GM23338 (cell line): ENCODE results near the gene RTCA. TPM values are rescaled to one million over a fixed set of nuclear protein-coding genes. Genes with fewer than 3 reads are reported as not detected.

ENCODE experiments used
- ATAC-seq: fragments of 200-7000 bp; cut with Tn5 transposase; 3 replicates; pipeline ENCODE4 v1.9.1; 2020
- DNase-seq: peaks from one replicate; pipeline ENCODE4 v3.0.0-alpha.2; 2015; ENCODE audit warnings: low spot score
- H2AFZ ChIP-seq: fragments of 200-600 bp; sonication (generic); 2 replicates; pipeline ENCODE4 v1.8.0; 2016; ENCODE audit warnings: antibody characterized with exemption, mild to moderate bottlenecking, moderate library complexity
- H3F3A ChIP-seq: fragments of 200-600 bp; sonication (generic); replicated peaks from 2 replicates; pipeline ENCODE4 v1.8.0; 2017; ENCODE audit warnings: antibody characterized with exemption, mixed run types, low read depth
- H3K27ac ChIP-seq: fragments of 200-600 bp; sonication (generic); 2 replicates; pipeline ENCODE4 v1.6.1; 2016; ENCODE audit warnings: low read depth
- H3K27me3 ChIP-seq: fragments of 200-600 bp; sonication (generic); 2 replicates; pipeline ENCODE4 v1.8.0; 2016; ENCODE audit warnings: mild to moderate bottlenecking, mixed run types, moderate library complexity; ENCODE audit not compliant: insufficient read depth
- H3K36me3 ChIP-seq: fragments of 200-600 bp; sonication (generic); 2 replicates; pipeline ENCODE4 v1.8.0; 2016; ENCODE audit warnings: mild to moderate bottlenecking; ENCODE audit not compliant: insufficient read depth
- H3K4me1 ChIP-seq: fragments of 200-600 bp; sonication (generic); 2 replicates; pipeline ENCODE4 v1.8.0; 2016; ENCODE audit warnings: mild to moderate bottlenecking, moderate library complexity; ENCODE audit not compliant: insufficient read depth
- H3K4me2 ChIP-seq: fragments of 200-600 bp; sonication (generic); 2 replicates; pipeline ENCODE4 v1.7.1; 2017; ENCODE audit warnings: mixed run types
- H3K4me3 ChIP-seq: fragments of 200-600 bp; sonication (generic); 2 replicates; pipeline ENCODE4 v1.6.1; 2016; ENCODE audit warnings: mixed run types
- H3K79me2 ChIP-seq: fragments of 200-600 bp; sonication (generic); replicated peaks from 2 replicates; pipeline ENCODE4 v1.8.0; 2017; ENCODE audit warnings: mild to moderate bottlenecking; ENCODE audit not compliant: insufficient read depth
- H3K9me2 ChIP-seq: fragments of 200-600 bp; sonication (generic); 2 replicates; pipeline ENCODE4 v1.8.0; 2017; ENCODE audit not compliant: insufficient read depth
- H4K20me1 ChIP-seq: fragments of 200-600 bp; sonication (generic); replicated peaks from 2 replicates; pipeline ENCODE4 v1.8.0; 2017; ENCODE audit warnings: mild to moderate bottlenecking; ENCODE audit not compliant: insufficient read depth
- H3K27ac Mint-ChIP-seq: 2 replicates; pipeline ENCODE4 v1.8.0; 2020; ENCODE audit warnings: inconsistent platforms, mild to moderate bottlenecking, moderate library complexity, mixed read lengths
- H3K27me3 Mint-ChIP-seq: 3 replicates; pipeline ENCODE4 v1.8.0; 2022; ENCODE audit warnings: low read depth, mild to moderate bottlenecking, moderate library complexity, mixed read lengths, inconsistent platforms; ENCODE audit not compliant: insufficient read depth, poor library complexity
- H3K36me3 Mint-ChIP-seq: 3 replicates; pipeline ENCODE4 v1.8.0; 2021; ENCODE audit warnings: low read depth, mild to moderate bottlenecking, inconsistent platforms, moderate library complexity, mixed read lengths
- H3K4me1 Mint-ChIP-seq: 3 replicates; pipeline ENCODE4 v1.8.0; 2020; ENCODE audit warnings: mild to moderate bottlenecking, inconsistent platforms, mixed read lengths
- H3K4me3 Mint-ChIP-seq: 3 replicates; pipeline ENCODE4 v1.8.0; 2021; ENCODE audit warnings: moderate library complexity, mild to moderate bottlenecking, inconsistent platforms, mixed read lengths
- H3K9me3 Mint-ChIP-seq: 3 replicates; pipeline ENCODE4 v1.8.0; 2020; ENCODE audit warnings: moderate library complexity, mild to moderate bottlenecking, inconsistent platforms, mixed read lengths
- CREB1 ChIP-seq: fragments of 250-450 bp; sonication (Bioruptor Pico); IDR thresholded peaks from 2 replicates; pipeline ENCODE4 v1.5.0; 2020; ENCODE audit warnings: low read depth, mild to moderate bottlenecking, moderate library complexity
- CTCF ChIP-seq, 2 experiments: fragments of 200-600 bp in 1 of 2; sonication (generic) in 1 of 2; conservative IDR thresholded peaks; 2 replicates each; pipeline versions ENCODE4 v1.5.1 to v1.6.1; 2016 to 2017; ENCODE audit warnings: antibody characterized with exemption in 2 of 2, low read depth in 2 of 2, mild to moderate bottlenecking in 2 of 2, moderate library complexity in 1 of 2
- EZH2 ChIP-seq: fragments of 200-600 bp; sonication (generic); IDR thresholded peaks from one replicate; pipeline ENCODE4 v1.8.0; 2017; ENCODE audit warnings: antibody characterized with exemption, mild to moderate bottlenecking, low read depth; ENCODE audit not compliant: unreplicated experiment
- EZH2phosphoT487 ChIP-seq: fragments of 200-600 bp; sonication (generic); IDR thresholded peaks from one replicate; pipeline ENCODE4 v1.8.1; 2018; ENCODE audit warnings: antibody characterized with exemption; ENCODE audit not compliant: unreplicated experiment
- JUNB ChIP-seq: IDR thresholded peaks from one replicate; pipeline ENCODE4 v1.6.1; 2016; ENCODE audit warnings: antibody characterized with exemption; ENCODE audit not compliant: unreplicated experiment
- NANOG ChIP-seq: IDR thresholded peaks from 2 replicates; pipeline ENCODE4 v1.6.1; 2016; ENCODE audit warnings: antibody characterized with exemption, borderline replicate concordance
- POLR2AphosphoS5 ChIP-seq: IDR thresholded peaks from 2 replicates; pipeline ENCODE4 v1.6.1; 2016; ENCODE audit warnings: antibody characterized with exemption, low read depth
- STAT1 ChIP-seq: IDR thresholded peaks from one replicate; pipeline ENCODE4 v1.6.1; 2016; ENCODE audit warnings: antibody characterized with exemption; ENCODE audit not compliant: unreplicated experiment
- ZNF331 ChIP-seq: fragments of 250-450 bp; sonication (Bioruptor Pico); IDR thresholded peaks from 2 replicates; pipeline ENCODE4 v1.5.0; 2020; ENCODE audit warnings: low read depth, mild to moderate bottlenecking, moderate library complexity
- polyA plus RNA-seq: library from polyadenylated mRNA; unstranded; fragments of >200 nt; fragmentation: Nextera tagmentation; extraction: Ambion mirVana; gene quantifications from 2 replicates; pipeline ENCODE4 v1.2.1, GENCODE V29; 2016
- total RNA-seq: library from RNA; depleted of rRNA; stranded (reverse); fragments of >200 nt; shearing (Covaris generic); gene quantifications from 2 replicates; pipeline ENCODE4 v1.2.3, GENCODE V29; 2014
- TF ChIP-seq, protein P1 (sequence below): IDR thresholded peaks from one replicate; pipeline ENCODE4 v1.6.1; 2018; ENCODE audit warnings: antibody characterized with exemption; ENCODE audit not compliant: unreplicated experiment

The RTCA gene
- total and polyA plus RNA-seq, 2 experiments from 2014 or later = 36.6 TPM

DNA sequence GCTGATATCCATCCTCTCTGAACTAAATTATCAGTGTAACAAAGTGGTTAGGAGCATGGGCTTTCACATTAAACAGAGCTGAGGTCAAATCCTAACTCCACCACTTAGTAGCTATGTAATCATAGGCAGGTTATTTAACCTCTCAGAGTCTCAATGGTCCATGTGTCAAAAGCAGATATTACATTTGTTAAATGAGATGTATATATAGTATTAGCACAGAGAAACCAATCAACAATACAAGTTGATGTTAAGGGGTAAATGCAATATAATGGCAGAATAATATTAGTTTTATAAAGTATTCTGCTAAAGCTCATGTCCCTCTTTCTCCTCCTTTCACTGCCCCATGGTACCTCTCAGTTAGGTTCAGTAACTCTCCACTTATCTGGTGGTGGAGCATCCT, 43.6 kb upstream of the RTCA start (continued):
- TF ChIP-seq, protein P1, sequence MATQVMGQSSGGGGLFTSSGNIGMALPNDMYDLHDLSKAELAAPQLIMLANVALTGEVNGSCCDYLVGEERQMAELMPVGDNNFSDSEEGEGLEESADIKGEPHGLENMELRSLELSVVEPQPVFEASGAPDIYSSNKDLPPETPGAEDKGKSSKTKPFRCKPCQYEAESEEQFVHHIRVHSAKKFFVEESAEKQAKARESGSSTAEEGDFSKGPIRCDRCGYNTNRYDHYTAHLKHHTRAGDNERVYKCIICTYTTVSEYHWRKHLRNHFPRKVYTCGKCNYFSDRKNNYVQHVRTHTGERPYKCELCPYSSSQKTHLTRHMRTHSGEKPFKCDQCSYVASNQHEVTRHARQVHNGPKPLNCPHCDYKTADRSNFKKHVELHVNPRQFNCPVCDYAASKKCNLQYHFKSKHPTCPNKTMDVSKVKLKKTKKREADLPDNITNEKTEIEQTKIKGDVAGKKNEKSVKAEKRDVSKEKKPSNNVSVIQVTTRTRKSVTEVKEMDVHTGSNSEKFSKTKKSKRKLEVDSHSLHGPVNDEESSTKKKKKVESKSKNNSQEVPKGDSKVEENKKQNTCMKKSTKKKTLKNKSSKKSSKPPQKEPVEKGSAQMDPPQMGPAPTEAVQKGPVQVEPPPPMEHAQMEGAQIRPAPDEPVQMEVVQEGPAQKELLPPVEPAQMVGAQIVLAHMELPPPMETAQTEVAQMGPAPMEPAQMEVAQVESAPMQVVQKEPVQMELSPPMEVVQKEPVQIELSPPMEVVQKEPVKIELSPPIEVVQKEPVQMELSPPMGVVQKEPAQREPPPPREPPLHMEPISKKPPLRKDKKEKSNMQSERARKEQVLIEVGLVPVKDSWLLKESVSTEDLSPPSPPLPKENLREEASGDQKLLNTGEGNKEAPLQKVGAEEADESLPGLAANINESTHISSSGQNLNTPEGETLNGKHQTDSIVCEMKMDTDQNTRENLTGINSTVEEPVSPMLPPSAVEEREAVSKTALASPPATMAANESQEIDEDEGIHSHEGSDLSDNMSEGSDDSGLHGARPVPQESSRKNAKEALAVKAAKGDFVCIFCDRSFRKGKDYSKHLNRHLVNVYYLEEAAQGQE = no peak
- no peak for TF ChIP-seq JUNB

GRCh38 chr1:100229681-100230443, 36.2 kb upstream of the RTCA start:
- Mint-ChIP-seq H3K27me3 (no peaks in the 10 kb centered on the region), H3K36me3 (peaks cover 50% of the 10 kb centered on the region)
- H3K27ac ChIP-seq = no peak overlapping the region
- TF ChIP-seq EZH2 (no peak), POLR2AphosphoS5 (no peak), CTCF (conservative IDR thresholded peaks at IDR 0.05; ENCODE audit: low read depth in 2 of 2) (no peak), STAT1 (no peak), EZH2phosphoT487 (no peak), ZNF331 (CRISPR knock-in tag) (no peak), NANOG (no peak), CREB1 (no peak), JUNB (no peak)
- TF ChIP-seq, protein P1 = no peak

More at GRCh38 chr1:100229681-100230443, 36.2 kb upstream of the RTCA start:
- no peaks in the 10 kb centered on the region for H3K4me1 ChIP-seq
- H3K4me3 ChIP-seq = no peak overlapping the region
- no peak overlapping the region for H2AFZ ChIP-seq
- Mint-ChIP-seq H3K4me1 (peaks cover 7% of the 10 kb centered on the region; the same call in 2 of the 3 replicates), H3K27ac (no peak overlapping the region), H3K9me3 (no peaks in the 10 kb centered on the region), H3K4me3 (no peak overlapping the region)
- DNase-seq (no peak), ATAC-seq (no peak)
- no peaks in the 10 kb centered on the region for H3K27me3 ChIP-seq
- no peaks in the 10 kb centered on the region for H3F3A ChIP-seq
- peaks cover 17% of the 10 kb centered on the region for H3K36me3 ChIP-seq
- no peak overlapping the region for H3K4me2 ChIP-seq
- H4K20me1 ChIP-seq = 0 out of 2 replicates have a peak, but pooled peaks cover 5% of the 10 kb centered on the region
- H3K79me2 ChIP-seq = no peaks in the 10 kb centered on the region; the same call in 1 of the 2 replicates
- no peaks in the 10 kb centered on the region for H3K9me2 ChIP-seq
